Activated CD4-positive, alpha-beta T cell treated with anti-CD3 and anti-CD28 coated beads for 48 hours (primary cell): ENCODE data around the gene LUZP4.
A peak's percentile ranks its signal among the peaks of the same experiment; 100 is the strongest.
"Not testable (repeated sequence)": the region's sequence is repeated elsewhere in the genome, so short reads cannot be mapped to it uniquely, and the experiment has no call there.

Source experiments
- DNase-seq: peaks from one replicate; pipeline ENCODE4 v3.0.0-alpha.2; 2020

Gene LUZP4, protein sequence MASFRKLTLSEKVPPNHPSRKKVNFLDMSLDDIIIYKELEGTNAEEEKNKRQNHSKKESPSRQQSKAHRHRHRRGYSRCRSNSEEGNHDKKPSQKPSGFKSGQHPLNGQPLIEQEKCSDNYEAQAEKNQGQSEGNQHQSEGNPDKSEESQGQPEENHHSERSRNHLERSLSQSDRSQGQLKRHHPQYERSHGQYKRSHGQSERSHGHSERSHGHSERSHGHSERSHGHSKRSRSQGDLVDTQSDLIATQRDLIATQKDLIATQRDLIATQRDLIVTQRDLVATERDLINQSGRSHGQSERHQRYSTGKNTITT

DNA sequence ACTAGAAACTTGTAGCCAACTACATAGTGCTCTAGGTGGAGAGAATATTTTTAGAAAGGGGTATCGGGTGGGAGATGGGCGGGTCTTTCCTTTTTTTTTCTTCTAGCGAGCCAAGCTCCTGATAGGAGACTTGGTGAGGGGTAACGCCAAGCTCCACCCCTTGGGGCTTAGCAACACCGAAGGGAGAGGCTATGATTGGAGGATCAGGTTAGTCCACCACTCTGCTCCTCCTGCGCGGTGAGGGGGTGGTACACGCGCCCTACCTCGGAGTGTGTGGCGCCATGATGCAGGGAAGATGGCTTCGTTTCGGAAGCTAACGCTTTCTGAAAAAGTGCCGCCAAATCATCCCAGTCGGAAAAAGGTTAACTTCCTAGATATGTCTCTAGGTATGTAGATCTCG, at the start of gene LUZP4:
Gene LUZP4, plus strand, starts transcription at position 251 of the 400 bp plus-strand sequence. Its CDS starts 45 bp downstream, at position 296.
- DNase-seq, result no peak

GRCh38 chrX:115251458-115252233, 37.9 kb upstream of the LUZP4 start:
- no peak for DNase-seq

DNA sequence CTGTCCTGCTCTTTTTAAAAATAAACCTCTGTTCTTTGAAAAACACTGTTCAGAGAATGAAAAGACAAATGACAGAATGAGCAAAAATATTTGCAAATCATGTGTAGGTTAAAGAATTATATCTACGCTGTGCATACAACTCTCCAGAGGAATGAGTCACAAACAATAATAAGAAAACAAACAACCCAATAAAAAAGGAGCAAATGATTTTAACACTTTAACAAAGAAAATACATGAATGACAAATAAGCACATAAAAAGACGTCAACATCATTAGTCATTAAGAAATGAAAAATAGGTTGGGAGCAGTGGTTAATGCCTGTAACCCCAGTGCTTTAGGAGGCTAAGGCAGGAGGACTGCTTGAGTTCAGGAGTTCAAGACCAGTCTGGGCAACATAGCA, 34.5 kb upstream of the LUZP4 start:
- no peak for DNase-seq

- no peak for DNase-seq
Measured at GRCh38 chrX:115257711-115258110, 31.8 kb upstream of the LUZP4 start.

DNA sequence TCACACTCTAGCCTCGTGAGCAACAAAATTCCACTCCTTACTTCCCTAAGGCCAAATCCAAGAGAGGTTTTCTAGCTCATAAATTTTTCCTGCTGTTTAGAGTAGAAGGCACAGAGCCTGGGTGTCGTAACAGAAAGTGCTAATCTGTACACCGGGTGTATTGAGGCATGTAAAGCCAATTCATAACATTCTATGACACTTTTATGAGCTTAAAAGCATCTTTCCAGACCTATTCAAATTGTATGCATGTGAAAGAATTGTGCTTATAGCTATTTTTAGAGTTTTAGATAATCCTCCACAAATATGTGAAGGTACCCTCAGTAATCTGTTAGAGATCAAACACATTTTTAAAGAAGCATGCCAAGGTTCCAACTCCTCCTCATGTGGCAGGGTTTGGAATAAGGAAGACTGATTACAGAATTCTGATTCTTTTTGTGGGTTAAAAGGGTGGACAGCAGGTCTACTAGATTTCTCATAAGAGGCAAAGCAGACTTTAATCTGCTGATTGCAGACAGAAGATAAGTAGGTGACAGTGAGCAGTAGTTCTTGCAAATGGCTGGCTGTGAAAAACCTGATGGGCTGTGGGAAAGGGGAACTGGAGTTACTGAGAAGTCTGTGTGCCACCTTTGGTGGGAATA, 30.2 kb upstream of the LUZP4 start:
- no peak for DNase-seq

- no peak for DNase-seq
Measured at GRCh38 chrX:115260330-115260729, 29.2 kb upstream of the LUZP4 start.

DNA sequence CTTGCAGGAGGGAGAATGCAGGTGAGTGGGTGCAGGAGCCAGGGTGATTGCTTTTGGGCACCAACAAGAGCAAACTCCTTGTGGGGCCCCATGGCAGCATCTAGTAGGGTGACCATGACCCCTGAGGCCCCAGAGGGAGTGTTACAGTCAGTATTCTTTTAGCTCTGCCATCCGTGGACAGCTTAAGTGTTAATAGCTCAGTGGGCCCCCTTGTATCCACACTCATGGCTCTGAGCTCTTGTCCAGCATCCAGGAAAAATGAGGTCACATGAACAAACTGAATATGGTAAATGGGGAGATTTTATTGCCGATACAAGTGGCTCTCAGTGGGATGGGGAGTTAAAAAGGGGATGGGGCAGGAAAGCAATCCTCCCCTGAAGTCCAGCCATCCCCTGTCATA, 28.4 kb upstream of the LUZP4 start:
- no peak for DNase-seq

- DNase-seq, result no peak
Measured at GRCh38 chrX:115264009-115264408, 25.5 kb upstream of the LUZP4 start.

GRCh38 chrX:115266300-115266699, 23.2 kb upstream of the LUZP4 start:
- DNase-seq, result no peak

DNA sequence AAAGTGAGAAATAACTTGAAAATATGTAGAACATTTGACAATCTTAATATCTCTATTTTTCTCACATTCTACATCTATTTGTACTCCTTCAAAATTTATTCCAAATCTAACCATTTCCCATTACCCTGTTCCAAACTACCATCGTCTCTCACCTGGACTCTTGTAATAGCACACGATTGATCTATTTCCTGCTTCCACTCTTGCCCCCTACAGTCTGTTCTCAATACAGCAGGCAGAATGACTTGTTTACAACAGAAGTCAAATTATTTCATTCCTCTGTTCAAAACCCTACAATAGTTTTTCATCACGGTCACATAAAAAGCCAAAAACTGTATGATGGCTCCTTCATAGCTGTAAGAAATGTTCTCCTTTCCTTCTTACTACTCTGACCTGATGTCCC, 21.1 kb upstream of the LUZP4 start:
- no peak for DNase-seq

- DNase-seq, result no peak
Measured at GRCh38 chrX:115269051-115269683, 20.3 kb upstream of the LUZP4 start.

GRCh38 chrX:115284877-115285276, 4.6 kb upstream of the LUZP4 start:
- no peak for DNase-seq

- no peak for DNase-seq
Measured at GRCh38 chrX:115297189-115297588, 7.7 kb downstream of the LUZP4 start.

DNA sequence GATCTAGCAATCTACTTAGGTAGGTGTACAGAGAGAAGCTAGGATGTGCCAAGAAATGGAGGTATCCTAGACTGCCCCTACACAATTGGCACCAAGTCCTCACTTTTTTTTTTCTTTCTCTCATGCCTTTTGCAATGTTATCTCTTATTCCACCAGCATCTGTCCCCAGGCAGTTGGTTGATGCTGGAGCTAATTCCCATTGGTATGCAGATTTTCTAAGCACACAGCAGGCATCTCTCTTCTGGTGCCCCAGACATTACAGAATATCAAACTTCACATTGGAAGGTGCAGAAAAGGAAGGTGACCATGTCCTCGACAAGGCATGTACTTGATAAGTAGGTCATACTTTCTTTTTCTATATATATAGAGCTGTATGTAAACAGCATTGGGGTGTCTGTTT, 21.6 kb downstream of the LUZP4 start:
- no peak for DNase-seq

GRCh38 chrX:115311601-115312001, 22.1 kb downstream of the LUZP4 start:
- no peak for DNase-seq

DNA sequence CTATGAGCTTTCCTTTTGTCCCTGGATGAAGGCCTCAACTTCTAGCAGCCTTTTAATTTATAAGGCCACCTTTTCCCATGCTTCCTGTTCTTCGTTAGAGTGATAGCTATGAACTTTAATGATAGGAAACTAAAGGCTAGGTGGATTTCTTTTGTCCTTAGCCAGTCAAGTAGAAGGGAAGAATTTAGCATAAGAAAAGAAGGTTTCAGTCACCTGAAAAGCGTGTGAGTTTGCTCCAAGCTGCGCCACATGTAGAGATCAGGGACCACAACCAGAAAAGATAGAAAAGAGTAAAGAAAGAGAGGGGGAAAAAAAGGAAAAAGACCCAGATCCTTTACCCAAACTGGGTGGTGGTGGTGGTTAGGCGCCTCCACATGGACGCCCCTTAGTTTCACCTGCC, 28.6 kb downstream of the LUZP4 start:
- no peak for DNase-seq

DNA sequence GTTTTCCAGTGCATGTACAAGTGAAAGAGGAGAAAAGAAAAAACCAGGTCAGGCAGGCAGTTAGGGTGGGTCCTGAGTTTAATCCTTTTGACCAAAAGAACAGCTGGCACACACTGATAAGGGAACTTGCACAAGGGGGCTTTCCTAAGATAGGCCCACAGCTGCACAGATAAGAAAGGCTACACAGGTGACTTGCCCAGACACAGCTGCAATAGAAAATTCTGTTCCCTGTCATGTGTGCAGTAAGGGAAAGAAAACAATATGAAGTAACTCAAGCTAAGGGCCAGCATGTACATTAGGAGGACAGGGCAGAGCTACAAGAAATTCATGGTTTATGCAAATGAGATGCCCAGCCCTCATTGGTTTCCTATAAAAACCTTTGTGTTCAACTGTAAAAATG, 32.9 kb downstream of the LUZP4 start:
- DNase-seq, result no peak

GRCh38 chrX:115324194-115324593, 34.7 kb downstream of the LUZP4 start:
- DNase-seq, result no peak

- DNase-seq, result not testable (repeated sequence)
Measured at GRCh38 chrX:115329282-115329681, 39.8 kb downstream of the LUZP4 start.

GRCh38 chrX:115330498-115331168, 41.1 kb downstream of the LUZP4 start:
- peak; percentile 3 for DNase-seq

GRCh38 chrX:115332832-115333231, 43.3 kb downstream of the LUZP4 start:
- DNase-seq, result no peak

DNA sequence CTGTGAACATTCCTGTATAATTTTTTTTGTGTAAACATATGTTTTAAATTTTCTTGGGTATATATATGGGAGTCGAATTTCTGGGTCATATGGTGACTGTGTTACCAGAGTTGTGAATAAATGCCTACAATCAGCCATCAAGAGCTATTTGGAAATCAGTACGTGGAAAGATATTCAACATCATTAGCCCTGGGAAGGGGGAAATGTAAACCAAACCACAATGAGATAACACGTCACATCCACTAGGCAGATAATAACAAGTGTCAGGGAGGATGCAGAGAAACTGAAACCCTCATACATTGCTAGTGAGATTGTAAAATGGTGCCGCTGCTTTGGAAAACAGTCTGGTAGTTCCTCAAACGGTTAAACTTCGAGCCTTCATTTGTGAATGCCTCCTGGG, 43.9 kb downstream of the LUZP4 start:
- no peak for DNase-seq
